Loucy (cell line): Measurements from ENCODE around the gene FOXP4.

Experiments
- H2AFZ ChIP-seq: fragments of 200-600 bp; sonication (generic); 2 replicates; pipeline ENCODE4 v1.6.0; 2016; ENCODE audit warnings: antibody characterized with exemption, mild to moderate bottlenecking, low read length, moderate library complexity
- H3F3A ChIP-seq: fragments of 200-600 bp; 2 replicates; pipeline ENCODE4 v1.6.0; 2016; ENCODE audit warnings: antibody characterized with exemption, low read depth, mild to moderate bottlenecking
- H3K27me3 ChIP-seq: fragments of 200-600 bp; sonication (generic); 2 replicates; pipeline ENCODE4 v1.6.1; 2014; ENCODE audit warnings: low read length, mild to moderate bottlenecking; ENCODE audit not compliant: insufficient read depth, poor library complexity, severe bottlenecking
- H3K36me3 ChIP-seq: fragments of 200-600 bp; sonication (generic); 2 replicates; pipeline ENCODE4 v1.6.1; 2016; ENCODE audit warnings: low read length; ENCODE audit not compliant: insufficient read depth
- H3K4me1 ChIP-seq: fragments of 200-600 bp; sonication (generic); 2 replicates; pipeline ENCODE4 v1.5.1; 2014; ENCODE audit warnings: low read length, mild to moderate bottlenecking; ENCODE audit not compliant: insufficient read depth, poor library complexity, severe bottlenecking
- H3K4me2 ChIP-seq: fragments of 200-600 bp; sonication (generic); 2 replicates; pipeline ENCODE4 v1.6.0; 2014; ENCODE audit warnings: antibody characterized with exemption, low read length, low read depth, mild to moderate bottlenecking; ENCODE audit not compliant: poor library complexity, severe bottlenecking
- H3K4me3 ChIP-seq: fragments of 200-600 bp; sonication (generic); 2 replicates; pipeline ENCODE4 v1.5.1; 2014; ENCODE audit warnings: low read length, mild to moderate bottlenecking, mixed read lengths; ENCODE audit not compliant: poor library complexity, severe bottlenecking
- H3K79me2 ChIP-seq: fragments of 200-600 bp; sonication (generic); 2 replicates; pipeline ENCODE4 v1.6.1; 2014; ENCODE audit warnings: low read length; ENCODE audit not compliant: insufficient read depth
- H3K9ac ChIP-seq: fragments of 200-600 bp; sonication (generic); 2 replicates; pipeline ENCODE4 v1.6.0; 2014; ENCODE audit warnings: mild to moderate bottlenecking, low read depth, low read length, moderate library complexity; ENCODE audit not compliant: poor library complexity, severe bottlenecking
- H3K9me2 ChIP-seq: fragments of 200-600 bp; sonication (generic); replicated peaks from 2 replicates; pipeline ENCODE4 v1.6.1; 2016; ENCODE audit warnings: low read depth, low read length, mixed read lengths
- H3K9me3 ChIP-seq: fragments of 200-600 bp; sonication (generic); 2 replicates; pipeline ENCODE4 v1.6.1; 2014; ENCODE audit warnings: mild to moderate bottlenecking, antibody characterized with exemption, low read length, low read depth; ENCODE audit not compliant: insufficient read depth
- H4K20me1 ChIP-seq: fragments of 200-600 bp; sonication (generic); 2 replicates; pipeline ENCODE4 v1.6.0; 2014; ENCODE audit warnings: antibody characterized with exemption, low read length, mild to moderate bottlenecking; ENCODE audit not compliant: insufficient read depth, poor library complexity, severe bottlenecking
- CTCF ChIP-seq: fragments of 200-600 bp; sonication (generic); conservative IDR thresholded peaks from 2 replicates; pipeline ENCODE4 v1.5.1; 2014; ENCODE audit warnings: mild to moderate bottlenecking, antibody characterized with exemption, low read length
- EZH2phosphoT487 ChIP-seq: fragments of 200-600 bp; IDR thresholded peaks from 2 replicates; pipeline ENCODE4 v1.6.1; 2018; ENCODE audit warnings: antibody characterized with exemption, mild to moderate bottlenecking, moderate library complexity, borderline replicate concordance

Gene FOXP4

GRCh38 chr6:41605649-41606048 is 59.5 kb downstream of the FOXP4 start:
- TF ChIP-seq EZH2phosphoT487 (no peak), CTCF (peak; percentile 41)
- Histone ChIP-seq H3K9me3 (no peaks in the 10 kb centered on the region), H3K9ac (no peak overlapping the region), H2AFZ (no peak overlapping the region), H3F3A (peaks cover 3% of the 10 kb centered on the region; the same call in 1 of the 2 replicates), H3K36me3 (no peaks in the 10 kb centered on the region), H3K9me2 (no peaks in the 10 kb centered on the region), H3K4me1 (peaks cover 27% of the 10 kb centered on the region), H3K4me2 (no peak overlapping the region), H3K27me3 (no peaks in the 10 kb centered on the region), H3K4me3 (no peak overlapping the region), H3K79me2 (peaks cover 4% of the 10 kb centered on the region; the same call in 1 of the 2 replicates), H4K20me1 (no peaks in the 10 kb centered on the region)

GRCh38 chr6:41607036-41607435 is 60.9 kb downstream of the FOXP4 start:
- H3K4me3 ChIP-seq: no peak overlapping the region
- no peaks in the 10 kb centered on the region for H3K36me3 ChIP-seq
- no peak overlapping the region for H3K4me2 ChIP-seq
- H2AFZ ChIP-seq: no peak overlapping the region
- H3K4me1 ChIP-seq: peaks cover 13% of the 10 kb centered on the region
- H3K9me3 ChIP-seq: no peaks in the 10 kb centered on the region
- H3K27me3 ChIP-seq: no peaks in the 10 kb centered on the region
- H3F3A ChIP-seq: no peaks in the 10 kb centered on the region
- H4K20me1 ChIP-seq: no peaks in the 10 kb centered on the region
- H3K9ac ChIP-seq: no peak overlapping the region
- no peak for TF ChIP-seq EZH2phosphoT487
- no peak for TF ChIP-seq CTCF
- H3K9me2 ChIP-seq: no peaks in the 10 kb centered on the region
- H3K79me2 ChIP-seq: peaks cover 4% of the 10 kb centered on the region; the same call in 1 of the 2 replicates

- H3K36me3 ChIP-seq: no peaks in the 10 kb centered on the region
- no peak overlapping the region for H3K4me2 ChIP-seq
- no peaks in the 10 kb centered on the region for H3F3A ChIP-seq
- H3K4me1 ChIP-seq: peaks cover 6% of the 10 kb centered on the region
- H3K9me3 ChIP-seq: no peaks in the 10 kb centered on the region
- TF ChIP-seq CTCF: no peak
- no peak for TF ChIP-seq EZH2phosphoT487
- H3K79me2 ChIP-seq: no peaks in the 10 kb centered on the region
- no peaks in the 10 kb centered on the region for H3K9me2 ChIP-seq
- H3K9ac ChIP-seq: no peak overlapping the region
- H2AFZ ChIP-seq: no peak overlapping the region
- no peak overlapping the region for H3K4me3 ChIP-seq
- no peaks in the 10 kb centered on the region for H4K20me1 ChIP-seq
- H3K27me3 ChIP-seq: no peaks in the 10 kb centered on the region
These were observed 61.6 kb downstream of the FOXP4 start for GRCh38 chr6:41607736-41608135.
